Right lung (tissue), 5 donors: ENCODE results near the gene STUB1. TPM values are rescaled to one million over a fixed set of nuclear protein-coding genes. Genes with fewer than 3 reads are reported as not detected.
"Not testable (repeated sequence)": the region's sequence is repeated elsewhere in the genome, so short reads cannot be mapped to it uniquely, and the experiment has no call there.

Source experiments
- DNase-seq, 2 donors: peaks; one replicate each; pipeline ENCODE4 v3.0.0-alpha.2; 2013
- polyA plus RNA-seq, 5 donors: library from polyadenylated mRNA; unstranded; fragments of 120-200 nt; gene quantifications; one replicate each; pipeline versions ENCODE4 v1.2.1 to v1.2.3, GENCODE V29; 2013; ENCODE audit warnings: inconsistent platforms in 1 of 5, low replicate concordance in 1 of 5; ENCODE audit not compliant: insufficient read length in 5 of 5, insufficient read depth in 1 of 5

The STUB1 gene
- polyA plus RNA-seq, 5 donors: 83.8 to 142 (median 96.2) TPM

GRCh38 chr16:677316-678190, 2.7 kb upstream of the STUB1 start:
- no peak for DNase-seq

GRCh38 chr16:678209-678857, 1.9 kb upstream of the STUB1 start:
- DNase-seq: no peak

- peak; percentile 81 to 83 for DNase-seq
Observed at GRCh38 chr16:678858-679813, 1.1 kb upstream of the STUB1 start.

- DNase-seq: no peak
Observed at GRCh38 chr16:680625-680945, 375 bp downstream of the STUB1 start.

- no peak for DNase-seq
Observed at GRCh38 chr16:680967-681745, 946 bp downstream of the STUB1 start.

GRCh38 chr16:681746-682427, 1.7 kb downstream of the STUB1 start:
- no peak for DNase-seq

GRCh38 chr16:682493-683395, 2.5 kb downstream of the STUB1 start:
- DNase-seq: no peak

- no peak for DNase-seq
Observed at GRCh38 chr16:683396-684070, 3.3 kb downstream of the STUB1 start.

GRCh38 chr16:684071-684794, 4.0 kb downstream of the STUB1 start, which contains the start of gene JMJD8:
Gene JMJD8, minus strand, starts transcription at chr16:684334. Its CDS starts 15 bp downstream, at chr16:684319.
- DNase-seq: peak; percentile 93

- no peak for DNase-seq
Observed at GRCh38 chr16:684961-685696, 4.9 kb downstream of the STUB1 start.

- DNase-seq: no peak
Observed at GRCh38 chr16:685967-686366, 5.8 kb downstream of the STUB1 start.

- DNase-seq: no peak
Observed at GRCh38 chr16:686459-687260, 6.5 kb downstream of the STUB1 start.

GRCh38 chr16:687499-687898, 7.3 kb downstream of the STUB1 start:
- no peak for DNase-seq

GRCh38 chr16:689175-689897, 9.1 kb downstream of the STUB1 start:
- DNase-seq: no peak

- DNase-seq: not testable (repeated sequence)
Observed at GRCh38 chr16:691242-691641, 11.0 kb downstream of the STUB1 start.
